GM19455 (cell line): Measurements from ENCODE around the gene FCMR.
"Not testable (repeated sequence)": the region's sequence is repeated elsewhere in the genome, so short reads cannot be mapped to it uniquely, and the experiment has no call there.

Experiments
- ATAC-seq: cut with Tn5 transposase; IDR thresholded peaks from one replicate; pipeline ENCODE4 v1.9.1; 2021; ENCODE audit not compliant: unreplicated experiment

The FCMR gene

GRCh38 chr1:206924592-206925105 lies 2.9 kb upstream of the FCMR start:
- peak; percentile 24 for ATAC-seq

GRCh38 chr1:206923961-206924557 lies 2.3 kb upstream of the FCMR start:
- ATAC-seq = not testable (repeated sequence)

- peak; percentile 57 for ATAC-seq
These were observed 1.5 kb upstream of the FCMR start for GRCh38 chr1:206923009-206923960.

- no peak for ATAC-seq
These were observed 783 bp upstream of the FCMR start for GRCh38 chr1:206922524-206922923.

GRCh38 chr1:206918076-206918475 lies 3.7 kb downstream of the FCMR start:
- ATAC-seq = no peak

- no peak for ATAC-seq
These were observed 5.6 kb downstream of the FCMR start for GRCh38 chr1:206916000-206916709.

- ATAC-seq = no peak
These were observed 6.6 kb downstream of the FCMR start for GRCh38 chr1:206915030-206915735.

GRCh38 chr1:206913766-206914537 lies 7.8 kb downstream of the FCMR start:
- no peak for ATAC-seq

GRCh38 chr1:206912445-206913095 lies 9.2 kb downstream of the FCMR start:
- no peak for ATAC-seq

GRCh38 chr1:206911064-206911663 lies 10.6 kb downstream of the FCMR start:
- ATAC-seq = no peak

- no peak for ATAC-seq
These were observed 11.8 kb downstream of the FCMR start for GRCh38 chr1:206909883-206910318.

GRCh38 chr1:206909161-206909882 lies 12.4 kb downstream of the FCMR start:
- no peak for ATAC-seq

- ATAC-seq = no peak
These were observed 13.7 kb downstream of the FCMR start for GRCh38 chr1:206908038-206908437.

- no peak for ATAC-seq
These were observed 14.3 kb downstream of the FCMR start for GRCh38 chr1:206907304-206907991.

- ATAC-seq = no peak
These were observed 16.2 kb downstream of the FCMR start for GRCh38 chr1:206905295-206906164.

- ATAC-seq = no peak
These were observed 17.2 kb downstream of the FCMR start for GRCh38 chr1:206904423-206905142.
